ENCODE data around the gene MAP3K5. TPM values are rescaled to one million over a fixed set of nuclear protein-coding genes. Genes with fewer than 3 reads are reported as not detected.

Gene MAP3K5
- total RNA-seq, 1 experiment from 2014 or later = 15.8 TPM

- no peak for TF ChIP-seq CTCF (IDR thresholded peaks at IDR 0.05; ENCODE audit: unreplicated experiment)
- Mint-ChIP-seq H3K4me3 (ENCODE audit: low read depth, unreplicated experiment) (no peak overlapping the region), H3K27ac (ENCODE audit: unreplicated experiment) (no peak overlapping the region), H3K27me3 (ENCODE audit: unreplicated experiment) (no peaks in the 10 kb centered on the region), H3K36me3 (ENCODE audit: insufficient read depth, unreplicated experiment) (no peaks in the 10 kb centered on the region), H3K4me1 (ENCODE audit: low read depth, unreplicated experiment) (peaks cover 14% of the 10 kb centered on the region), H3K9me3 (ENCODE audit: low read depth, unreplicated experiment) (no peaks in the 10 kb centered on the region)
- no TSS peak for BruUV-seq (replicated peaks)
- CTCF ChIA-PET = no interaction called here
- intact Hi-C loops (cut with micrococcal nuclease; ENCODE audit: unreplicated experiment) = loop anchor here (5.0 kb wide), 1 partner anchor 45 kb away; no protein-coding TSS in a partner anchor
- no peak for DNase-seq
Observed at GRCh38 chr6:136742125-136742524, 50.2 kb downstream of the MAP3K5 start.

- Mint-ChIP-seq H3K27me3 (ENCODE audit: unreplicated experiment) (no peaks in the 10 kb centered on the region), H3K4me1 (ENCODE audit: low read depth, unreplicated experiment) (peaks cover 14% of the 10 kb centered on the region), H3K36me3 (ENCODE audit: insufficient read depth, unreplicated experiment) (no peaks in the 10 kb centered on the region), H3K27ac (ENCODE audit: unreplicated experiment) (no peak overlapping the region), H3K4me3 (ENCODE audit: low read depth, unreplicated experiment) (no peak overlapping the region), H3K9me3 (ENCODE audit: low read depth, unreplicated experiment) (no peaks in the 10 kb centered on the region)
- CTCF ChIA-PET = interaction anchor here (0.6 kb wide), 1 partner anchor 266 kb away, joined by 3 read pairs; no protein-coding TSS in a partner anchor
- BruUV-seq (replicated peaks) = no TSS peak
- DNase-seq = no peak
- TF ChIP-seq CTCF (IDR thresholded peaks at IDR 0.05; ENCODE audit: unreplicated experiment) = no peak
- intact Hi-C loops (cut with micrococcal nuclease; ENCODE audit: unreplicated experiment) = loop anchor here (5.0 kb wide), 1 partner anchor 47 kb away; no protein-coding TSS in a partner anchor
Observed at GRCh38 chr6:136740050-136740974, 52.0 kb downstream of the MAP3K5 start.

DNA sequence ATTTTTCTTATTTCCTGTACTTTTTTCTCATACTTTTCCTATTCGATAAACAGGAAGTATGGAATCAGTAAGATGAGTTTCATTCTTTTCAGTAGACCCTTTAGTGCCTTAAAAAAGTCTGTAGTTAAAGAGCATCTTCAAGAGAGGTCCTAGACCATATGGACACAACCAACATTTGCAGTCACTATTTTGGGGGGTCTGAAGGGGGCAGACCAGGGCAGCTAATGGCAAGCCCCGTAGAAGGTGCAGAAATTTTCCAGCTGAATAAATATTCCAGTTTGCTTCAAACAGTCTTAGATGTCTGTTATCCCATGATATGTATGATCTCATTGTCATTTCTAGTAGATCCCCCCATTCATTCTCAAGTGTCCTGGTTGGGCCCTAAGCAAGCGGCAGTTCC is 52.8 kb downstream of the MAP3K5 start:
- TF ChIP-seq CTCF (IDR thresholded peaks at IDR 0.05; ENCODE audit: unreplicated experiment) = no peak
- H3K27me3 Mint-ChIP-seq (ENCODE audit: unreplicated experiment) = no peaks in the 10 kb centered on the region
- H3K36me3 Mint-ChIP-seq (ENCODE audit: insufficient read depth, unreplicated experiment) = no peaks in the 10 kb centered on the region
- no peaks in the 10 kb centered on the region for H3K9me3 Mint-ChIP-seq (ENCODE audit: low read depth, unreplicated experiment)
- intact Hi-C loops (cut with micrococcal nuclease; ENCODE audit: unreplicated experiment) = no loop called here
- CTCF ChIA-PET = interaction anchor here (0.6 kb wide), 1 partner anchor 267 kb away, joined by 3 read pairs; no protein-coding TSS in a partner anchor
- DNase-seq = no peak
- BruUV-seq (replicated peaks) = no TSS peak
- H3K4me3 Mint-ChIP-seq (ENCODE audit: low read depth, unreplicated experiment) = no peak overlapping the region
- peaks cover 14% of the 10 kb centered on the region for H3K4me1 Mint-ChIP-seq (ENCODE audit: low read depth, unreplicated experiment)
- H3K27ac Mint-ChIP-seq (ENCODE audit: unreplicated experiment) = no peak overlapping the region

GRCh38 chr6:136739071-136739470 is 53.2 kb downstream of the MAP3K5 start:
- intact Hi-C loops (cut with micrococcal nuclease; ENCODE audit: unreplicated experiment) = no loop called here
- CTCF ChIA-PET = no interaction called here
- no peaks in the 10 kb centered on the region for H3K27me3 Mint-ChIP-seq (ENCODE audit: unreplicated experiment)
- no peak for TF ChIP-seq CTCF (IDR thresholded peaks at IDR 0.05; ENCODE audit: unreplicated experiment)
- no peak overlapping the region for H3K4me3 Mint-ChIP-seq (ENCODE audit: low read depth, unreplicated experiment)
- no peak for DNase-seq
- H3K36me3 Mint-ChIP-seq (ENCODE audit: insufficient read depth, unreplicated experiment) = no peaks in the 10 kb centered on the region
- H3K9me3 Mint-ChIP-seq (ENCODE audit: low read depth, unreplicated experiment) = no peaks in the 10 kb centered on the region
- H3K4me1 Mint-ChIP-seq (ENCODE audit: low read depth, unreplicated experiment) = peaks cover 14% of the 10 kb centered on the region
- H3K27ac Mint-ChIP-seq (ENCODE audit: unreplicated experiment) = no peak overlapping the region
- no TSS peak for BruUV-seq (replicated peaks)
